Measurements from ENCODE around the gene C17orf58.

Gene C17orf58

GRCh38 chr17:67994817-67995569, 1.3 kb downstream of the C17orf58 start:
- POLR2A ChIA-PET = interaction anchor here (0.8 to 2.4 kb wide), 7 partner anchors 8 to 40 kb away, joined by 3 to 11 read pairs (median 5); partner anchors contain the start of gene KPNA2
- CTCF ChIA-PET = interaction anchor here (0.6 to 1.0 kb wide), 2 partner anchors 25 to 111 kb away, joined by 3 to 6 read pairs; no protein-coding TSS in a partner anchor
- TF ChIP-seq SUZ12 (IDR thresholded peaks at IDR 0.05) (no peak), TARDBP (IDR thresholded peaks at IDR 0.05) (no peak), LEF1 (IDR thresholded peaks at IDR 0.05; ENCODE audit: borderline replicate concordance) (no peak), NFRKB (IDR thresholded peaks at IDR 0.05) (no peak), FOXK2 (IDR thresholded peaks at IDR 0.05) (no peak), PKNOX1 (IDR thresholded peaks at IDR 0.05) (no peak), ARNT (IDR thresholded peaks at IDR 0.05) (no peak), SP1 (IDR thresholded peaks at IDR 0.05) (no peak), HDGF (IDR thresholded peaks at IDR 0.05; ENCODE audit: borderline replicate concordance) (no peak), L3MBTL2 (conservative IDR thresholded peaks at IDR 0.05) (no peak), ELF4 (IDR thresholded peaks at IDR 0.05) (no peak), FOXA1 (IDR thresholded peaks at IDR 0.05) (no peak), BHLHE40 (IDR thresholded peaks at IDR 0.05; ENCODE audit: borderline replicate concordance) (no peak), FOXM1 (IDR thresholded peaks at IDR 0.05; ENCODE audit: borderline replicate concordance) (no peak), ZNF384 (IDR thresholded peaks at IDR 0.05) (no peak), CTBP1 (IDR thresholded peaks at IDR 0.05; ENCODE audit: borderline replicate concordance) (no peak)
- no peak for DNase-seq (ENCODE audit: extremely low spot score)

GRCh38 chr17:67993998-67994361, 2.3 kb downstream of the C17orf58 start:
- peak; percentile 36 for DNase-seq (ENCODE audit: extremely low spot score)
- ChIA-PET CTCF (interaction anchor here (1.0 kb wide), 1 partner anchor 26 kb away, joined by 3 read pairs; no protein-coding TSS in a partner anchor), POLR2A (interaction anchor here (0.7 to 2.4 kb wide), 11 partner anchors 9 to 60 kb away, joined by 3 to 12 read pairs (median 4); partner anchors contain the start of gene KPNA2)
- TF ChIP-seq L3MBTL2 (conservative IDR thresholded peaks at IDR 0.05) (peak; percentile 93), TARDBP (IDR thresholded peaks at IDR 0.05) (no peak), BHLHE40 (IDR thresholded peaks at IDR 0.05; ENCODE audit: borderline replicate concordance) (no peak)

- peak; percentile 84 for DNase-seq (ENCODE audit: extremely low spot score)
- TF ChIP-seq ARNT (IDR thresholded peaks at IDR 0.05) = 0 out of 2 replicates have a peak, but pooled peaks have one; percentile 9
- 0 out of 2 replicates have a peak, but pooled peaks have one; percentile 3 for TF ChIP-seq L3MBTL2 (conservative IDR thresholded peaks at IDR 0.05)
- no peak for TF ChIP-seq SUZ12 (IDR thresholded peaks at IDR 0.05)
- ChIA-PET CTCF (no interaction called here), POLR2A (interaction anchor here (0.7 to 2.1 kb wide), 9 partner anchors 8 to 60 kb away, joined by 3 to 12 read pairs (median 3); partner anchors contain the start of gene KPNA2)
These were observed 2.9 kb downstream of the C17orf58 start for GRCh38 chr17:67993153-67993997.

GRCh38 chr17:67992548-67993152, 3.6 kb downstream of the C17orf58 start:
- ChIA-PET CTCF (interaction anchor here (0.6 kb wide), 1 partner anchor 197 kb away, joined by 4 read pairs; no protein-coding TSS in a partner anchor), POLR2A (interaction anchor here (0.8 to 2.1 kb wide), 6 partner anchors 8 to 168 kb away, joined by 3 to 12 read pairs (median 4); partner anchors contain the start of genes BPTF and KPNA2)
- no peak for DNase-seq (ENCODE audit: extremely low spot score)
- TF ChIP-seq PKNOX1 (IDR thresholded peaks at IDR 0.05) (peak; percentile 33; the same call in 1 of the 2 replicates), L3MBTL2 (conservative IDR thresholded peaks at IDR 0.05) (peak; percentile 44; the same call in 1 of the 2 replicates), ELF4 (IDR thresholded peaks at IDR 0.05) (no peak)

DNA sequence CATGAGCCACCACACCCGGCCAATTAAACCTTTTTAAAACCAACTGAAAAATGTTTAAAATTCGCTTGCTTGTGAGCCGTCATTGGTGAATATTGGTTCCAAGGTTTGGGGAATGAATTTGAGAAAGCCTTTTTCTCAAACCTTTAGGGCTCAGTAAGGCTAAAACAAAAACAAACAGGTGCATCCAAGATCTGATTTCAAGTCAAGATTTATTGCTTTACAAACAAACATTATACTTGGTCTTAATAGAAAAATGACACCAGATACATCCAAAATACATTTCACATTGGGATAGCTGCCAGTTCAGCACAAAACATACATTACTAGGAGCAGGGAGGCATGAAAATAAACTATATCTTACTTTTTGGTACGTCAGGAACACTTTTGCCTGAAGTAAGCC, 5.4 kb downstream of the C17orf58 start:
- no peak for DNase-seq (ENCODE audit: extremely low spot score)
- CTCF ChIA-PET = interaction anchor here (0.6 kb wide), 1 partner anchor 16 kb away, joined by 3 read pairs; no protein-coding TSS in a partner anchor
- POLR2A ChIA-PET = no interaction called here
- TF ChIP-seq NFRKB (IDR thresholded peaks at IDR 0.05) (no peak), PKNOX1 (IDR thresholded peaks at IDR 0.05) (peak; percentile 55)

- ChIA-PET CTCF (no interaction called here), POLR2A (no interaction called here)
- no peak for DNase-seq (ENCODE audit: extremely low spot score)
- TF ChIP-seq LEF1 (IDR thresholded peaks at IDR 0.05; ENCODE audit: borderline replicate concordance) (no peak), CTBP1 (IDR thresholded peaks at IDR 0.05; ENCODE audit: borderline replicate concordance) (no peak), SUZ12 (IDR thresholded peaks at IDR 0.05) (no peak), TARDBP (IDR thresholded peaks at IDR 0.05) (no peak), L3MBTL2 (conservative IDR thresholded peaks at IDR 0.05) (no peak), SP1 (IDR thresholded peaks at IDR 0.05) (no peak), ELF4 (IDR thresholded peaks at IDR 0.05) (no peak), PKNOX1 (IDR thresholded peaks at IDR 0.05) (no peak), FOXM1 (IDR thresholded peaks at IDR 0.05; ENCODE audit: borderline replicate concordance) (no peak), HDGF (IDR thresholded peaks at IDR 0.05; ENCODE audit: borderline replicate concordance) (no peak), FOXK2 (IDR thresholded peaks at IDR 0.05) (no peak), ARNT (IDR thresholded peaks at IDR 0.05) (no peak), NFRKB (IDR thresholded peaks at IDR 0.05) (no peak)
These were observed 12.9 kb downstream of the C17orf58 start for GRCh38 chr17:67983383-67983688.

All from HEK293T (cell line).